Kidney tubule cell (primary cell): ENCODE results near the gene AQP12A.
"Not testable (repeated sequence)": the region's sequence is repeated elsewhere in the genome, so short reads cannot be mapped to it uniquely, and the experiment has no call there.

ENCODE experiments used
- DNase-seq: peaks from one replicate; pipeline ENCODE4 v3.0.0-alpha.2; 2018; ENCODE audit warnings: low spot score

AQP12A gene

DNA sequence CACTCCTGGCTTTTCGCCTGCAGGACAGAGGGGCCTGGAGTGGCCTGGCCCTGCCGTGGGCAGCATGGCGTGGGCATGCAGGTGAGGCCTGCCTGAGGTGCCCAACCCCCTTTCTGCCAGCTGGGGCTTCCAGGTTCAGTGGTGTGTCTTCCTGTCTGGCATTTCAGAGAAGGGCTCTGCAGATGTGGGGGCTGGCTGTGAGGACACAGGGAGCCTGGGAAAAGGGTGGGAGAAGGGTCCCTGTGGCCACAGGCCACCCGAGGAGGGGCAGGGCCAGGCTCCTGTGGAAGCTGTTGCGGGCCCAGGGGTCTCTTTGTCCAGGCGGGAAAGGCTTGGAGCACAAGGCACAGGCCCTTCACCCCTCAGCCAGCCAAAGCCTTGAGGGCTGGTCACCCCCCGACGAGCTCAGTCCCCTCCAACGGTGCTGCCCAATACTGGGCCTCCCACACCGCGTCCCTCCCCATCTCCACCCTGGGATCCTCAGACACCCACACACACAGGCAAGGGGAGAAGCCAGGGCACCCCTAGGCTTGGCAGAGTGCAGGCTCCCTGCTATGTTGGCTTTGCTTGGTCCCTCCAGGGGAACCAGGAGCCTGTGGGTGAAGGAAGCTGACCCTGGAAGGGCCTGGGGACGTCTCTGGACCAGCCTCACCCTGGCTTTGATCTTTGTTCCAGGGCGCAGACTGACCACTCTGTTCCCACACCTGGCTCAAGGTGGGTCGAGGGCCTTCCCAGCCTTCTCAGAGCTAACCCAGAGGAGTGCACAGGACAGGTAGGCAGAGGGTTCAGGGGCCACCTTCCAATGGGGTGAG, 3.7 kb upstream of the AQP12A start:
- no peak for DNase-seq

DNA sequence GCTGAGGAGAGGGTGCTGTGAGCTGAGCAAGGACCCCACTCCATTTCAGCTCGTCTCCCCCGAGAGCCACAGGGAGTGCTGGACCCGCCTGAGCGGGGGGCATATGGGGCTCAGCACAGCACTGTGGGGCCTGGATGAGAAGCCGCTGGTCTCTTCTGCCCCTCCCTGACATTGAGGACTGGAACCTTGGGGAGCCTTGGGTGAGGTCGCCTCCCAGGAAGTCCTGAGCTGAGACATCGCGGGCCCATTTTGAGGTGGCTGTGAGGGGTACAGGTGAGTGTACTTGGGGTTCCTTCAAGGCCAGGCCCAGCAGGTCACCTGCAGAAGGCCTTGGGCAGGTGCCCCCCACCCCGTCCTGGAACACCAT, 3.1 kb upstream of the AQP12A start:
- DNase-seq = no peak

DNA sequence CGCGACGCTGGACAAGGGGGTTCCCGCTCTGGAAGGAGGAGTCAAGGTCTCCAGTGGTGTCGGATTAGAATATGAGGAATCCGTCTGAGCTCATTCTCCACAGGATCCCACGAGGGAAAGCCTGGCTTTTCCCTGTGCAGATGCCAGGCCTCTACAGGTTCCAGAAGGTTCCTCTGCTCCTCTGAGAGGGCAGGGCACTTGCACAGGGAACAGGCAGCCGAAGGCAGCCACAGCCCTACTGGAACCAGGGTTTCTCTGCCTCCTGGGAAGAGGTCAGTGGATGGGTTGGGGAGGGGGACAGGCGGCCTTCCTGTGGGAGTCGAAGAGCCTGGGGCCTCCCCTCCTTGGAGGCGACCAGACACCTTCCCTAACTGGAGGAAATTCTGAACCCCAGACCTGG, 1.7 kb upstream of the AQP12A start:
- no peak for DNase-seq

DNA sequence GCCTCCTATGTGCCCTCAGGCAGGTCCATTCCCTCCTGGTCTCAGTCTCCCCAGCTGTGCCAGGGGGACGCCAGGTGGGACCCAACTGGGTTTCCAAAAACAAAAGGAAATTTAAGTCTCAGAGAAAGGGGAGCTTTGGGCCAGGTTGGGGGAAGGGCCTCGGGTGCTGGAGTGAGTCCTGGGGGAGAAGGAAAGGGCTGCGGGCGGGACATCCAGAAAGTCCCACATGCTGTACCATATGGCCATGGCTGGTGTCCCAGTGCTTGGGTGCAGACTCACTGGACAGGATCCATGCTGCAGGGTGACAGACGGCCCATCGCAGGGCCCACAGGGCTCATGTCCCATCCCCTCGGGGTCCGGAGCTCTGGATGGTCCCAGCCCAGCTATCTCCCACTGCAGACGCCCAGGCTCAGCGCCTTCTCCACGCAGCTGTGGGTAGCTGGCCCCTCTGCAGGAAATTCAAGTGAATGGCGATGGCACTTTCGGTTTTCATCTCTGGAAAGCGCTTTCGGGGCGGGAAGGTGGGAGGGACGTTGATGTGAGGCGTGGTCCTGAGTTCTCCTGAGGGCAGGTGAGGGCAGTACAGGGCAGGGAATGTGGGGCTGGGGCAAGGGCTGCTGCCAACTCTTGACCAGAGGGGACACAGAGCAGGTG, 1.1 kb upstream of the AQP12A start:
- DNase-seq = not testable (repeated sequence)

DNA sequence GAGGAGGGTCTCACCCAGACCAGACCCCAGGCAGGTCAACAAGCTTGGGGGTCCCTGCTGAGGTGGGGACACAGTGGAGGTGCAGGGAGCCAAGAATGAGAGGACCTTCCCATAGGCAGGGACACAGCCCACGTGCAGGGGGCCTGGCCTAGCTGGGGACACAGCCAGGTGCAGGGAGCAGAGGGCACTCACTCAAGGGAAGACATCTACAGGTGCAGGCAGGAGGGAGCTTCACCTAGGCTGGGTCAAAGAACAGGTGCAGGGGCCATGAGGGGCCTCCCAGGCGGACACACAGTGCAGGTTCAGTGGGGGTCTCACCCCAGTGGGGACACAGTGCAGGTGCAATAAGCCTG, 615 bp upstream of the AQP12A start:
- not testable (repeated sequence) for DNase-seq

DNA sequence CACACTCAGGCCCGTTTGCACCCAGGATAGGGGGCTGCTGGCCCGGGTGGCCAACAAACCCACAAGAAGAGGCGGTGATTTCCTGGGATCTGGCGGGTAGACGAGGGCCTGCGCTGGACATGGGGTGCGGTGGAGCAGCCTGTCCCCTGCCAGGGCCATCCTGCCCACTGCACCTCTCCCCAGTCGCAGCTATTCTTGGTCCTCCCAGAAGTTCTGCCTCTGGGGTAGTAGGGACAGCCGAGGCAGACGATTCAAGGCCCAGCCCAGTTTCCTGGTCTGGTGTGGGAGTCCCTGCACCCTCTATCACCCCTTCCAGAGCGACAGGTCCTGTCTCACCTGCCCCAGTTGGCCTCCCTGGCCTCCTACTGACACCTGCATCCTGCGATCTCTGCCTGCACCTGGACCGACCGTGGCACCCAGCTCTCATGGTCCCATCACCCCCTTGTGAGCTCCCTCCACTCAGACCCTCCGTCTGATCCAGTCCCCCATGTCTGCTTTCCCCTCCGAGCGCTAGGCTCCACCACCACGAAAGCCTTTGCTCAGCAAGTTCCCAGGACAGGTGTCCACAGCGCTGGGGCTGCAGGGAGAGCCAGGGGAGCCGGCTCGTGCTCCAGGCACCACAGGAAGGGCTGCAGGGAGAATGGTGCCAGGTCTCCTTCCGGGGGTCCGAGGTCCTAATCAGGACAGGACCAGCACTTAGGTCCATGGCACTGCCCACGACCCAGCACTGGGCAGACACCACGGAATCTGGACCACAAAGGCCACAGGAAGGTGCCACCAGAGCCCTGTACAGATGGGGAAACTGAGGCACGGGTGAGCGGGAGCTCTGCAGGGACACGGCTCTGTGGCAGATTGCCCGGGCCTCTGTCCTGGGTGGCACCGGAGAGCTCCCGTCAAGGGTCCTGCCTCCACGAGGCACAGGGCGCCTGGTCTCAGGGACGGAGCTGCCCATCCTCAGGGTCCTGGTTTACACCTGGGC, 1.2 kb downstream of the AQP12A start:
- DNase-seq = not testable (repeated sequence)

DNA sequence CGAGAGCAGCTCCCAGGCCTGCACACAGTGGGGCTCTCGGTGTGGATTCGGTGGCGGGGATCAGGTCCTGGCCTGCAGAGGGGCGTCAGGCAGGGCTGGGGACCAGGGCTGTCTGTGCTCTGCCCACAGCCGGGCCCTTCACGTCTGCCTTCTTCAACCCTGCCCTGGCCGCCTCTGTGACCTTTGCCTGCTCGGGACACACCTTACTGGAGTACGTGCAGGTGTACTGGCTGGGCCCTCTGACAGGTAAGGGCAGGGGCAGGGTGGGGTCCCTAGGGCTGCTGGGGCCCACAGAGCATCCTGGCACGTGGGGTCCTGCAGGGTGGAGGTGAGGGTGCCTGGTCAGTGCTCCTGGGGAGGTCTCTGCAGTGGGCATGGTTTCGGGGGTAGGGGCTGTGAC, 2.6 kb downstream of the AQP12A start:
- not testable (repeated sequence) for DNase-seq

DNA sequence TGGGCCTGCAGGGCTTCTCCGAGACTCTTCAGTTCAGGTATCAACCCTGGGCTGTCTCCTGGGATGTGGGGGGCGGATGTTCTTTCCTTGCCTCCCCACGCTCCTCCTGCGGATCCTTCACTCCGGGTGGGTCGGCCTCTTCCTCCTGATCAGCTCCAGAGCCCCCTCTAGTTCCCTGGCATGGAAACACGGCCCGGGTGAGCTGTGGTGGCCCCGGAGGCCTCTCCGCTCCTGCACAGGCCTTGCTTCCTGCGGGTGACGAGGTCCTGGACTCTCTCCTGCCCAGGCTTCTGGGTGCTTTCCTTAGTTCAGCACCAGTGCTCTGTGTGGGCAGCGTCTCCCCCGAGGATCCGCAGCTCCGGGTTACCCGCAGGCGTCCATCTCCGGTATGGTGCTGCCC, 3.9 kb downstream of the AQP12A start:
- DNase-seq = not testable (repeated sequence)

DNA sequence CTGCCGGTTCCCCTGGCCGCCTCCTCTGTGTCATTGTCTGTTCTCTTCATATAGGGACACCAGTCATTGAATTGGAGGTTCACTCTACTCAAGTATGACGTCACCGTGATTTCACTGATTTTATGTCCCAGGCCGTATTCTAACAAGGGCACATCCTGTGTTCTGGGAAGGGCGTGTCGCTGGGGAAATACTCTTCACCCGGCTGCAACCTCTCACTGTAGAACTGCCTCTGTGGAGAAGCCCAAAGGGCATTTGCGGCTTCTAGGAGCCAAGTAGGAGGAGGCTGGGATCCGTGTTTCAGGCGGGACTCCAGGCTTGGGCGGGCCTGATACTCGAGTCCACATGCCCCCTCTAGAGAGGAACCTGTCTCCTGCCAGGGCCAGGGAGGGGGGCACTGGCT, 4.8 kb downstream of the AQP12A start:
- not testable (repeated sequence) for DNase-seq

DNA sequence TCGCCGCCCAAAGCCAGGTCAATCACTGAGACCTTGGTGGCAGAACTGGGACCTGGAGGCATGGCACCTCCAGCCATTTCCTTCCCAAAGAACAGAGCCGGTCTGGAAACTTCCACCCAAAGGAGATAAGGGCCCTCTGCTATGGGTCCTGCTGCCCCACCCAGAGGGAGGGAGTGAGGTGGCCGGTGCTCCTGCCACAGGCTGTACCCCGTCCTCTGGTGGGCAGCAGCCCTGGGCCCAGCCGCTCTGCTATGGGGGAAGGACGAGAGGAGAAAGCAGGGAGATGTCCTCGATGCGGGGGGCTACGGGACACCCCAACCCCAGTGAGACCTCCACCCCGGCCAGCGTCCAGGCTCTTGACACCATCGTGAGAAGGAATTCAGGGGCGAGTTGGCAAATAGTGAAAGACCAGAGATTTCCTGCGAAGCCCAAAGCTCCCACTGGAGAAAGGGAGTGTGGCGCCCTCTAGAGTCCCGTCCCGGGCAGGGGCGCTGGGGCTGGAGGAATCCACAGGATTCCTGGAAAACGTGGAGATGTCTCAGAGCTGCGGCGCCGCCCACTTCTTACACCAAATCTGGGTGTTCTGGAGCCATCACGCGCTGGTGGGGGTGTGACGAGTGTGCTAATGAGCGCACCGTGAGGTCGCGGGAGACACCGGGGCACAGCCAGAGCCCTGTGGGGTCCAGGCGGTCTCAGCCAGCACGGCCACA, 7.3 kb downstream of the AQP12A start:
- not testable (repeated sequence) for DNase-seq

DNA sequence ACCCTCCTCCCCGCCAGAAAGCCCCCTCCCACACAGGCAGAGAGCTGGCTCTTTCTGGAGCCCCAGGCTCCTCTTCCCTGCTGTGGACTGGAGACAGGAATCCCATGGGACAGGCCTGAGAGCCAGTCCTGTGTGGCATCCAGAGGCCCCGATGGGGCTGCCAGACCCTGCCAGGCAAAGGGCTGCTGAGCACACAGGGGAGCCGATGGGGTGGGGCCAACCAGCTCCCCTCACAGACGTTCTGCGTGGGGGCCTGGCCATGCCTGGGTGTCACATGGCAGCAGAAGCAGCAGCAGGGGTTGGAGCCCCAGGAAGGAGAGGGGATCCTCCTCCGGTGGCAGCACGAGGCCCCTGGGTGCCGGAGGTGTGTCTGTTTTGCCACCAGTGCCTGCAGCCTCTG, 8.2 kb downstream of the AQP12A start:
- DNase-seq = not testable (repeated sequence)

DNA sequence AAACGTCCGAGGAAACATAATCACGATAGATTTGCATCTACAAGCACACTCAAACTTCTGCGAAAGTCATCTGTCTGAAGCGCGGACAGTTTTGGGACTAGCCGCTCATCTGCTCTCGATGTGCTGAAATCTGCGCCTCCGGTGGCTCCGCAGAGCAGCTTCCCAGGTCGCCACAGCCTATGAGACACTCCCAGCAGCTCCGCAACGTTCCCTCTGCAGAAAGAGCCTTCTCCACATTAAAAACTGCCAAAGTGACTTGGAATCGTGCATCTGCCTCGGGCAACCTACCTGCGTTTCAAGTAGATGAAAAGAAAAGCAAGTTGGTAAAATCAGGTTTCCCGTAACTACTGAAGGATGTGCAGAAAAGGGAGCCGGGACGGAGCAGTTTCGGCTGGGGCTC, 8.9 kb downstream of the AQP12A start:
- not testable (repeated sequence) for DNase-seq

DNA sequence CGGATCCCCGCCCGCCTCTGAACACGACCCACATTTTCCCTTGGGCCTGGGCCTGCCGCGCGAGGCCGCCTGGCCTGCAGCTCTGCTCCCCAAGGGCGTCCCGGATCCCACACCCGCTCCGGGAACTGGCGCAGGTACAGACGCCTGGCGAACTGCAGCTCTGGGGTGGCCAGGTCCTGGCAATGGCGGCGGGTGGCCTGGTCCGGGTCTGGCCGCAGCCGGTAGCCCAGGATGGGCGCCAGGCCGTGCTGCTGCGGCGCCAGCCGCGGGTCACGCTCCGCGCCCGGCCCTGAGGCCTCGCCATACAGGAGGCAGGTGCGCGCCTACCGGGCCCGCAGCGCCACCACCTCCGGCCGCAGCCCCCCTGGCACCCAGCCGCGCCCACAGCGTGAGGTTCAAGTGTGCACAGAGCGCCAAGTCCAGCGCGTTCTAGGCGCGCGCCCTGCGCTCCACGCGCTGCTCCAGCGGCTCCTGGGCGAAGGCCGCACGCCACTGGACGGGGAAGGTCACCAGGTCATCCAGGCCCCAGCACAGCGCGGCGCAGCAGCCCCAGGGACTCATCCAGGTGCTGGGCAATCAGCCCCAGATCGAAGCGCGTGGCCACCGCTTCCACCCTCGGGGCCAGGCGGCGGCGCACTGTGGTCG, 9.5 kb downstream of the AQP12A start:
- DNase-seq = no peak

DNA sequence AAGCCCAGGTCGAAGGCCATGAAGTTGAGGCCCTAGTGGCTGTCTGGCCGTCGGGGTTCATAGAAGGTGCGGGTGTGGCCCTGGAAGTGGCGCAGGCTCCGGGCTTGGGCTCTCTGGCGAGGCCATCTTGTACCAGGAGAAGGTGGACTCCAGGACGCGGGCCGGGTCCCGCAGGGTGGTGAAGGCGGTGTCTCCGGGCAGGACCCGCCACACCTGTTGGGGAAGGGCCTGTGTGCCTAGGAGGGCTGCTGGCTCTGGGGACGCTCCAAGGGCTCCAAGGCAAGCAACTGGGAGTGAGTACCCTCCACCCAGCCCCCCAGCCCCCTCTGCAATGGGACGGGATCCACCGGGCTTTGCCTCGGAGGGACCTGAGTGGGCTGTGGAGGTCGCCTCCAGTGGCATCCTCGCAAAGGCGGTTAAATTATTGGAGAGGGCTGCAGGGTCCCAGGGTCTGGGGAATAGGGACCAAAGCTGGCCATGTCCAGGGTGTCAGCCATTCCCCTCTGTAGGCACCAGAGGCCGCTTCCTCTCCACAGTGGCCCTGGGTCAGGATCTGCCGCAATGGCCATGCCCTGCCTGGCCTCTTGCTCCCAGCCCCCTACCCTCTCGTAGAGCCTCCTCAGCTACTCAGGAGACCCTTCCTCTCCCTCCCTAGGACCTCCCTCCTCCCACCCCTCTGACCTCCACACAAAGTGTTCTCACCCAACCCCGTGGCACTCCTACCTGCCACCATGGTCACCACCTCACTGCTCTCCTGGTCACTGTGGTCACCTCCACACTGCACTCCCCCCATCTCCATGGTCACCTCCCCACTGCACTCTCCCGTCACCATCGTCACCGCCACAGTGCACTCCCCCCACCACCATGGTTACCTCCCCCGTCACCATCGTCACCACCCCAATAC, 10.3 kb downstream of the AQP12A start:
- DNase-seq = no peak

DNA sequence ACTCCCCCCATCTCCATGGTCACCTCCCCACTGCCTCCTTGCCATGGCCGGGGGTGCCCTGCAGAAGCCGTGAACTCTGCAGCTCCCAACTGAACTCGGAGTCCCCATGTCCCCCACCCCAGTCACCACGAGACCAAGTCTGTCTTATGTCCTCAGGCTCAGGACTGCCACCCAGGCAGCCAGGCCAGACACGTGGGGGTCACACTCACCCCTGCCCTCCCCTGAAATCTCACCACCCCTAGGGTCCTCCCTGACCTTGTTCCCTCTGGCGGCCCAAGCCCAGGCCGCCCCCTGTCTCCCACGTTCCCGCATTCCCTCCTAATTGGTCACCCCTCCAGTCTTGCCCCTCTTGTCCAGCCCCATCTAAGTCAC, 11.0 kb downstream of the AQP12A start:
- no peak for DNase-seq

DNA sequence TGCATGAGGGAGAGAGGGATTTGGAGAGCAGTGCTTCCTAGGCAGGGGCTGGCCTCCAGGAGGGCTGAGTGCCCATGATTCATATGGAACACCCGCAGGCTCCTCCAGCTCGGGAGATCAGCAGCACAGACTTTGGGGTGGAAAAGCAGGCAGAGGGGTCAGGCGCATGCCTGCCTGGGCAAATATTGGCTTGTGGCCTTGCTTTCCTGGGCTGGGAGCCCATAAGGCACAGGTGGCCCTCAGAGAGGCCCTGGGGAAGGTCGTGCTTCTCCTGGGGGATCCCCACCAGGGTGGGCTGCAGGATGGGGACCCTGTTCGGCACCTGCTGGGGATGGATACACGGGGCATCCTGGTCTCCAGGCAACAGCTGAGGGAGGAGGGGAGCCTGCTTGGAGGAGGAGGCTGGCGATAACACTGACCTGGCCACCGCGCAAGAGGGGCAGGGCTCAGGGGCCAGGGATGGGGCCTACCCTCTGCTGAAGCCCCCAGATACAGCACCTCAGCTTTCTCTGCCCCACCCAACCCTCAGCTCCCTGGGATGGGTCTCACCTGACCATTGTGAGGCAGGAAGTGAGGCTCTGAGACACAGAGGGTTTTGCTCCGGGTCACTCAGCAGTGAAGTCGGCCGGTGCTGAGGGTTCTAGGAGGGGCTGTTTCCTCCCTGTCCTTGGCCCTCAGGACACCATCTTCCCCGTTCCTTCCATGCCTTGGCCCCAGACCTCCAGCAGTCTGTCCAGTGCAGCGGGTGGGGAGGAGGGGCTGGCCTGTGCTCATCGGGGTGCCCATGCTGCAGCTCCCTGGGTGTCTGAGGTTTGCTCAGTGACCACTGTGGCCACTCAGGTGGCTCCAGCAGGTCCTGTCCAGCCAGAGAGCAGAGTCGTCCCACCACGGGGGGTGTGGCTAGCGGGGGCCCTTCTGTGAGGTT, 12.0 kb downstream of the AQP12A start:
- DNase-seq = no peak

DNA sequence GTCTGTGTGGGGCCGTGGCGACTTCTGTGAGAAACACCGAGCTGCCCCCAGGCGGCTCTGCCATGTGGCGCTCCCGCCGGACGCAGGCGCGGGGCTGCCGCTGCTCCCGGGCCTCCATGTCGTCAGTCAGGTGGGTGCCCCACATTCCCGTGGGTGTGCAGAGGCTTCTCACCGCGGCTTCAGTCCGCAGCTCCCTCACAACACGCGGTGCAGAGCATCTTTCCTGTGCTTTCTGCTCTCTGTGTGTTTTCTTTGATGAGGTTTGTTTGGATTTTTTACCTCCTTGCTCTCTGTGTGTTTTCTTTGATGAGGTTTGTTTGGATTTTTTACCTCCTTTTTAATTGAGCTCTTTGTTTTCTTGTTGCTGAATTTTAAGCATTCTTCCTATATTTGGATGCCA, 13.0 kb downstream of the AQP12A start:
- no peak for DNase-seq

DNA sequence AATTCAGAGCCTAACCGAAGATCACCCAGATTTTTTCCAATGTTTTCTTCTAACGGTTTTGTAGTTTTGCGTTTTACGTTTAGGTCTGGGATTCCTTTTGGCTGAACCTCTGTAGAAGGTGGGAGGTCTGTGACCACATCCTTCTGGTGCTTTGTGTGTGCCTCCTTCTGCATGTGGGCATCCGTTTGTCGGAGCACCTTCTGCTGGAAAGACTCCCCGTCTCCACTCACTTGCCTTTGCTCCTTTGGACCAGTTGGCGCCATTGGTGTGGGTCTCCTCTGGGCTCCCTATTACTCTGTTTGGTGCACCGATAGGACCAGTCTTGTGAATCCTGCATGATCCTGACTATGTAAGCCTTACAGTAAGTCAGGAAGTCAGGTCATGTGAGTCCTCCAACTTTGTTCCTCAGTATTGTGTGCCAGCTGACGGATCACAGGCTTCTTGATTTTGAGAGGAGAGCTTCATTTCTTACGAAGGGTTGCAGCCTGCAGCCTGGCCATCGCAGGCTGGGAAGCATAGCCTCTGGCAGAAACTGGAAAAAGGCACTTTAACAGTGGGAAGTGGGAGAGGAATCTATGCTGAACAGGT, 13.6 kb downstream of the AQP12A start:
- DNase-seq = no peak
